Esophagus squamous epithelium (tissue), 4 donors: ENCODE results near the gene YBX2.

Source experiments
- POLR2A ChIP-seq, 4 donors: fragments of 450-650 bp; IDR thresholded peaks; one replicate each; pipeline ENCODE4 v1.6.1; 2017; ENCODE audit warnings: antibody characterized with exemption in 4 of 4, mild to moderate bottlenecking in 4 of 4, moderate library complexity in 3 of 4
- TF ChIP-seq, protein P1 (sequence below), 6 experiments: fragments of 450-650 bp in 4 of 6; fragments of 200-600 bp in 2 of 6; sonication (generic) in 2 of 6; IDR thresholded peaks; one replicate each; pipeline ENCODE4 v1.5.1; 2016 to 2019; ENCODE audit warnings: antibody characterized with exemption in 6 of 6, mild to moderate bottlenecking in 4 of 6, moderate library complexity in 4 of 6

GRCh38 chr17:7254511-7254910 lies 39.9 kb downstream of the YBX2 start:
- TF ChIP-seq POLR2A (IDR thresholded peaks at IDR 0.05), result no peak
- TF ChIP-seq, protein P1, sequence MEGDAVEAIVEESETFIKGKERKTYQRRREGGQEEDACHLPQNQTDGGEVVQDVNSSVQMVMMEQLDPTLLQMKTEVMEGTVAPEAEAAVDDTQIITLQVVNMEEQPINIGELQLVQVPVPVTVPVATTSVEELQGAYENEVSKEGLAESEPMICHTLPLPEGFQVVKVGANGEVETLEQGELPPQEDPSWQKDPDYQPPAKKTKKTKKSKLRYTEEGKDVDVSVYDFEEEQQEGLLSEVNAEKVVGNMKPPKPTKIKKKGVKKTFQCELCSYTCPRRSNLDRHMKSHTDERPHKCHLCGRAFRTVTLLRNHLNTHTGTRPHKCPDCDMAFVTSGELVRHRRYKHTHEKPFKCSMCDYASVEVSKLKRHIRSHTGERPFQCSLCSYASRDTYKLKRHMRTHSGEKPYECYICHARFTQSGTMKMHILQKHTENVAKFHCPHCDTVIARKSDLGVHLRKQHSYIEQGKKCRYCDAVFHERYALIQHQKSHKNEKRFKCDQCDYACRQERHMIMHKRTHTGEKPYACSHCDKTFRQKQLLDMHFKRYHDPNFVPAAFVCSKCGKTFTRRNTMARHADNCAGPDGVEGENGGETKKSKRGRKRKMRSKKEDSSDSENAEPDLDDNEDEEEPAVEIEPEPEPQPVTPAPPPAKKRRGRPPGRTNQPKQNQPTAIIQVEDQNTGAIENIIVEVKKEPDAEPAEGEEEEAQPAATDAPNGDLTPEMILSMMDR (IDR thresholded peaks at IDR 0.05), result no peak
